HG02870 (cell line): Measurements from ENCODE around the gene CSHL1.
"Not testable (repeated sequence)": the region's sequence is repeated elsewhere in the genome, so short reads cannot be mapped to it uniquely, and the experiment has no call there.

Experiments
- ATAC-seq: cut with Tn5 transposase; IDR thresholded peaks from one replicate; pipeline ENCODE4 v1.9.1; 2021; ENCODE audit warnings: mild to moderate bottlenecking, moderate library complexity; ENCODE audit not compliant: unreplicated experiment

The CSHL1 gene

DNA sequence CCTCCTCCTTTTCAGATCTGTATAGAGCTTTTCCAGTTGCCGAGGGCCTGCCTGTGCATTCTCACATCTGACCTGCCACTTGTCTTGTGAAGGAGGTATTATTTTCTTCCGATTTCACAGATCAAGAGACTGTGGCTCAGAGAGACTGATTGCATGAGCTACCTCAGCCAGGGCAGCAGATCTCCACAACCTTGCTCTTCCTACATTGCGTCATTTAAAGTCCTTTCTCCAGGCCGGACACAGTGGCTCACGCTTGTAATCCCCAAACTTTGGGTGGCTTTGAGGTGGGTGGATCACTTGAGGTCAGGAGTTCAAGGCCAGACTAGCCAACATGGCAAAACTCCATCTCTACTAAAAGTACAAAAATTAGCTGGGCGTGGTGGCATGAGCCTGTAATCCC is 9.0 kb upstream of the CSHL1 start:
- ATAC-seq, result not testable (repeated sequence)

DNA sequence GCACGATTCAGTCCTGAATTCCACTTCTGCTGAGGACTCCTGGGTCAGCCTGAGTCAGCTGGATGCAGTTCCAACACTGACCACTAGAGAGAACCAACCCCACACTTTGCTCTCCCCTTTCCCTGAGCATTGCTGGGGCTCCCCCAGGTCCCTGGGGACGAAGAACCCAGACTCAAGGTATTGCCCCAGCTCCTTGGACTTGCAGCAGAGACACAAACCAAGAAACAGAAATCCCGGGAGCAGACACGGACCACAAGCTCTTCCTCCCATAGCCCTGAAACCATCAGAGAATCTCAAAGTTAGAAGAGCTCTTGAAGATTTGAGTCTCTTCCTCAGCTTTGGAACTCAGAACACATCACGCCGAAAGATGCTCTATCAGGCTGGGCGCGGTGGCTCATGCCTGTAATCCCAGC is 8.3 kb upstream of the CSHL1 start:
- no peak for ATAC-seq

DNA sequence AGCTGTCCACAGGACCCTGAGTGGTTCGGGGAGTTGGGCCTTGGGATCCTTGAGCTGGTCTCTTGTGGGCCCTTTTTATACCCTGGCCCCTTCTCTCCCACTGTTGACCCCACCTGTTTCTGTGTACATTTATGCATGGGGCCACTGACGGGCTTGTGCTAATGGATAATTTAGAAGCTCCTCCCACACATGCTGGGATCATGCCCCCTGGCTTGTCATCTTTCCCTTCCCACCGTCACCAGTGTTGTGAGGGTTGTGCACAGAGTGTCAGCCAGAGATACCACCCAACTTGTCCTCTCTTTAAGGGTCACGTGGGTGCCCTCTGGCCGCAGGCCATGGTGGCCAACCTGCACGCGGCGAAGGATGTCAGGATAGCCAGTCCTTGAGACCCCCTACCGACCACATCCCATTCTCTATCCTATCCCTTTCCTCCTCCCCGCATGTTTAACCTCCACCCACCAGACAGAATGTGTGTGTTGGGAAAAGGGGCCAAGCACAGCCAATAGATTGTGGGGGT is 7.8 kb upstream of the CSHL1 start, which contains the start of gene GH1:
Gene GH1, minus strand, starts transcription at position 51 of the 517 bp plus-strand sequence. CDS start 63 bp downstream, outside the sequence.
- ATAC-seq, result not testable (repeated sequence)

DNA sequence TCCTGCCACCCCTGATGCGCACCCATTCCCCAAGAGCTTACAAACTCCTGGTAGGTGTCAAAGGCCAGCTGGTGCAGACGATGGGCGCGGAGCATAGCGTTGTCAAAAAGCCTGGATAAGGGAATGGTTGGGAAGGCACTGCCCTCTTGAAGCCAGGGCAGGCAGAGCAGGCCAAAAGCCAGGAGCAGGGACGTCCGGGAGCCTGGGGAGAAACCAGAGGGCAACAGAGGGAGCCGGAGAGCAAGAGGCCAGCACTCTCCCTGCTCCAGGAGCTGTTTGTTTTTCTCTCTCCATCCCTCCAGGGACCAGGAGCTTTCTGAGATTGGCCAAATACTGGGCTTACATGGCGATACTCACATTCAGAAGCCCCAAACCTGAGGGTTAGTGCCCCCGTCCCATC is 7.2 kb upstream of the CSHL1 start:
- no peak for ATAC-seq

DNA sequence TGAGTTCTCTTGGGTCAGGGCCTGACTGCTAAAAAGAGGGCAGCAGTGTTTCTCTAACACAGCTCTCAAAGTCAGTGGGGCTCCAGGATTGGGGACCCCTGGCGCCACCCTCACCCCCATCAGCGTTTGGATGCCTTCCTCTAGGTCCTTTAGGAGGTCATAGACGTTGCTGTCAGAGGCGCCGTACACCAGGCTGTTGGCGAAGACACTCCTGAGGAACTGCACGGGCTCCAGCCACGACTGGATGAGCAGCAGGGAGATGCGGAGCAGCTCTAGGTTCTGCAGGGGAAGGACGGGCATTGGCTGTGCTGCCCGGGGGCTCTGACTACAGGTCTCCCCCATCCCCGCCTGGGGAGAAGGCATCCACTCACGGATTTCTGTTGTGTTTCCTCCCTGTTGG is 6.6 kb upstream of the CSHL1 start:
- no peak for ATAC-seq

DNA sequence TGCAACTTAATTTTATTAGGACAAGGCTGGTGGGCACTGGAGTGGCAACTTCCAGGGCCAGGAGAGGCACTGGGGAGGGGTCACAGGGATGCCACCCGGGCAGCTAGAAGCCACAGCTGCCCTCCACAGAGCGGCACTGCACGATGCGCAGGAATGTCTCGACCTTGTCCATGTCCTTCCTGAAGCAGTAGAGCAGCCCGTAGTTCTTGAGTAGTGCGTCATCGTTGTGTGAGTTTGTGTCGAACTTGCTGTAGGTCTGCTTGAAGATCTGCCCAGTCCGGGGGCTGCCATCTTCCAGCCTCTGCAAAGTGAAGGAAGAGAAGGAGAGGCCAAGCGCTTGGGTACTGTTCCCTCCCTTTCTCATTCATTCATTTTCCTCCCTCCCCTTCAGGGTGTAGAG is 6.1 kb upstream of the CSHL1 start:
- ATAC-seq, result not testable (repeated sequence)

DNA sequence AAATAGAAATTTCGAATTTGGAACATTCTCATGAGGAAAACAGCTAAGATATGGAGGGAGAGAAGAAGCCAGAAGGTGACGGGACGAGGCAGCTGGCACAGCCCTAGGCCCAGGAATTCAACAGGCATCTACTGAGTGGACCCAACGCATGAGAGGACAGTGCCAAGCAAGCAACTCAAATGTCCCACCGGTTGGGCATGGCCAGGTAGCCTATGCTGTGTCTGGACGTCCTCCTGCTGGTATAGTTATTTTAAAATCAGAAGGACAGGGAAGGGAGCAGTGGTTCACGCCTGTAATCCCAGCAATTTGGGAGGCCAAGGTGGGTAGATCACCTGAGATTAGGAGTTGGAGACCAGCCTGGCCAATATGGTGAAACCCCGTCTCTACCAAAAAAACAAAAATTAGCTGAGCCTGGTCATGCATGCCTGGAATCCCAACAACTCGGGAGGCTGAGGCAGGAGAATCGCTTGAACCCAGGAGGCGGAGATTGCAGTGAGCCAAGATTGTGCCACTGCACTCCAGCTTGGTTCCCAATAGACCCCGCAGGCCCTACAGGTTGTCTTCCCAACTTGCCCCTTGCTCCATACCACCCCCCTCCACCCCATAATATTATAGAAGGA is 5.6 kb upstream of the CSHL1 start:
- ATAC-seq, result no peak

DNA sequence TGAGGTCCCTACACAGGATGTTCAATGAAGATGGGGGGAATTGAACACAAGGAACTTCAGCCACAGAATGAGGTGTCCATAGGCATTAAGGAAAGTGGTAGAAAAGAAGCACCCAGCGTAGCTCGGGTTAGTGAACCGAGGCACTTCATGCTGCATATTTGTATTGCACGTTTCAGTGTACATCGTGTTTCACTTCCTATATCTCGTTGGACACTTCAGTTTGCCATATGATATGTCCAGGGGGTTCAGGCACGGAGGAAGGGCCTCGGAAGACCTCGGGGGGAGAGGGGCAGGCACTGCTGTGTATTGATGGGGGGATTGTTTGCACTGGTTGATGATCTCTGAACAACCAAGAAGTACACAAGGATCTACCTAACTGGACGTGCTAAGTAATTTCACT is 4.7 kb upstream of the CSHL1 start:
- not testable (repeated sequence) for ATAC-seq

DNA sequence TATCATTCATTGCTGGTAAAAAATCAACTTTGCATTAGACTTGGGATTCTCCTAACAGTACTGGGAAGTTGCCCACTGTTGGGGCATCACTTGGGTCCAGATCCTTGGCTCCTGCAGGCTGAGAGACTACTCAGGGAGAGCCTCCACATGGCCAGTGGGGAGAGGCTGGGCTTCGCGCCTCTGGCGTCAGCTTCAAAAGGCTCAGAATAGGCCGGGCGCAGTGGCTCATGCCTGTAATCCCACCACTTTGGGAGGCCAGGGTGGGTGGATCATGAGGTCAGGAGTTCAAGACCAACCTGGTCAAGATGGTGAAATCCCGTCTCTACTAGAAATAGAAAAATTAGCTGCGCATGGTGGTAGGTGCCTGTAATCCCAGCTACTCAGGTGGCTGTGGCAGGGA is 3.4 kb upstream of the CSHL1 start:
- ATAC-seq, result no peak

DNA sequence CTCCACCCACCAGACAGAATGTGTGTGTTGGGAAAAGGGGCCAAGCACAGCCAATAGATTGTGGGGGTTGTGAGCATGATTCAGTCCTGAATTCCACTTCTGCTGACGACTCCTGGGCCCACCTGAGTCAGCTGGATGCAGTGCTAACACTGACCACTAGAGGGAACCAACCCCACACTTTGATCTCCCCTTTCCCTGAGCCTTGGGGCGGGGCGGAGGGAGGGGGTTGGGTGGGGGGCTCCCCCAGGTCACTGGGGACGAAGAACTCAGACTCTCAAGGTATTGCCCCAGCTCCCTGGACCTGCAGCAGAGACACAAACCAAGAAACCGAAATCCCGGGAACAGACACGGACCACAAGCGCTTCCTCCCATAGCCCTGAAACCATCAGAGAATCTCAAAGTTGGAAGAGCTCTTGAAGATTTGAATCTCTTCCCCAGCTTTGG is 621 bp upstream of the CSHL1 start:
- ATAC-seq, result no peak

DNA sequence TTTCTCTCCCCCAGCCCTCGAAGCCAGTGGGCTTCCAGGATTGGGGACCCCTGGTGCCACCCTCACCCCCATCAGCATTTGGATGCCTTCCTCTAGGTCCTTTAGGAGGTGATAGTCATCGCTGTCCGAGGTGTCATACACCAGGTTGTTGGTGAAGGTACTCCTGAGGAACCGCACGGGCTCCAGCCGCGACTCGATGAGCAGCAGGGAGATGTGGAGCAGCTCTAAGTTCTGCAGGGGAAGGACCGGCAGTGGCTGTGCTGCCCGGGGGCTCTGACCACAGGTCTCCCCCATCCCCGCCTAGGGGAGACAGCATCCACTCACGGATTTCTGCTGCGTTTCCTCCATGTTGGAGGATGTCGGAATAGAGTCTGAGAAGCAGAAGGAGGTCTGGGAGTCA is 962 bp downstream of the CSHL1 start:
- ATAC-seq, result no peak

DNA sequence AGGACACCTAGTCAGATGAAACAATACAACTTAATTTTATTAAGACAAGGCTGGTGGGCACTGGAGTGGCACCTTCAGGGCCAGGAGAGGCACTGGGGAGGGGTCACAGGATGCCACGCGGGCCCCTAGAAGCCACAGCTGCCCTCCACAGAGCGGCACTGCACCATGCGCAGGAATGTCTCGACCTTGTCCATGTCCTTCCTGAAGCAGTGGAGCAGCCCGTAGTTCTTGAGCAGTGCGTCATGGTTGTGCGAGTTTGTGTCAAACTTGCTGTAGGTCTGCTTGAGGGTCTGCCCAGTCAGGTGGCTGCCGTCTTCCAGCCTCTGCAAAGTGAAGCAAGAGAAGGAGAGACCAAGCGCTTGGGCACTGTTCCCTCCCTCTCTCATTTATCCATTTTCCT is 1.5 kb downstream of the CSHL1 start:
- not testable (repeated sequence) for ATAC-seq

DNA sequence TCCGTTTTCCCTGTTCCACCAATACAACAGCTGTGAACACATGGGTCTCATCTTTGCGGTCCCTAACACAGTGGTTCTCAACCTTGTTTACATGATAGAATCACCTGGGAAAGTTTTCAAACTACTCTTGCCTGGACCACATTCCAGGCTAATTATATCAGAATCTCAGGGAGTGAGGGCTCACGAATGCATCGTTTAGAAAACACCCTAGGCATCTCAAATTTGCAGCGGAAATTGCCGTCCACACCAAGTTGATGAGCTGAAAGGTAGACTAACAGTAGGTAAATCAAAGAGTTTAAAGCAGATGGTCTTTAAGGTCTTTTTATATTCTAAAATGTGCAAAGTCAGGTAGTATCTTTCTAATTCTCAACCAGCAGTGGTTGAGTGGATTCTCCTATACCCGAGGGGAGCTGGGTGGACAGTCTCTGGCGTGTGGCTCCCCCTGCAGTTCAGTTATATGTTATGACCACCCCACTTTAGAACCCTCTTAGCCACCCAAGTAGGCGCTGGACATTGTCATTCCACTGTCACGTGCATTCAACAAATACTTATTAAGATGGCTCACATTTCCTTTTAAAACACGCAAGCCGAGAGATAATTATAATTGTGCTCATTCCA is 3.8 kb downstream of the CSHL1 start:
- ATAC-seq, result not testable (repeated sequence)

DNA sequence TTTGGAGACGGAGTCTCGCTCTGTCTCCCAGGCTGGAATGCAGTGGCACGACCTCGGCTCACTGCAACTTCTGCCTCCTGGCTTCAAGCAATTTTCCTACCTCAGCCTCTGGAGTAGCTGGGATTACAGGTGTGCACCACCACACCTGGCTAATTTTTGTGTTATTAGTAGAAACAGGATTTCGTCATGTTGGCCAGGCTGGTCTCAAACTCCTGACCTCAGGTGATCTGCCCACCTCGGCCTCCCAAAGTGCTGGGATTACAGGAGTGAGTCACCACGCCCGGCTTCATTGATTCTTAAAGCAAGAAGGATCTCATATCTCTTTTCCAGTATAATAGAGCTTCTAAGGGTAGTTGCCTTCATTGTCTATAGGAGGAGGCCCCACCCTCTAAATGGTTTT is 6.3 kb downstream of the CSHL1 start:
- not testable (repeated sequence) for ATAC-seq

DNA sequence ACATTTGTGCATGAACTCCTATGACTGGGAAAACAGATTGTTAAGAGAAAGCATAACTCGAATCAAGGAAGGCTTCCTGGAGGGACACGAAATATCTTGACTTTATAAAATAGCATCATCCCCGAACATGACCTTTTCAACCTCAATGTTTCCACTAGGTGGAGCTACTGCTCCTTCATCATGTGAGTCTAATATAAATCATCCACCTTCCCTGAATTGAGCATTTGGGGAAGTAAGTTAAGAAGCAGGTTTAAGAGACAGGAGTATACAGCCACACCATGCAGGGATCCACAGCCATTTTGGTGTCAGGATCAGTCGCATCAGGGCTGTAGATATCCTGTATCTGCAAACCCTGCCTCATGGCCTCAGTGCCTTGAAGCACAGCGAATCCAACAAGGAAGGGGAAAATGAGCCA is 7.3 kb downstream of the CSHL1 start:
- not testable (repeated sequence) for ATAC-seq

DNA sequence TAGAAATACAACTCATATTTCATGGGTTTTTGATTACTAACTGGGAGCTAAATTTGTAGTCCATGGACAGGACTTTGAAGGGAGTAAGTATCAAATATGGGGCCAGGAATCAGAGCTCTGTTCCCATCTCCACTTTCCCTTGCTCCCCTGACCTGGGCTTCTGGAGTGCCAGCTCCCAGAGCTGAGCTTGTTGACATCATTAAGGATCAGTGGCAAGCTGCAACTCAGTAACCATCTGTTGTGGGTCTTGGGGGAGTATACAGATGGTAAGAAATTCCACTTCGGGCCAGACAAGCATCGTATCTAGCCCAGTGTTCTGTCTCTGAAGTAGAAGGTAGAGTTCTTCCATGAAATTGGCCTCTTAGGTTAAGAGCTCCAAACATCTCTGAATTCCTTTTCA is 9.1 kb downstream of the CSHL1 start:
- ATAC-seq, result not testable (repeated sequence)

DNA sequence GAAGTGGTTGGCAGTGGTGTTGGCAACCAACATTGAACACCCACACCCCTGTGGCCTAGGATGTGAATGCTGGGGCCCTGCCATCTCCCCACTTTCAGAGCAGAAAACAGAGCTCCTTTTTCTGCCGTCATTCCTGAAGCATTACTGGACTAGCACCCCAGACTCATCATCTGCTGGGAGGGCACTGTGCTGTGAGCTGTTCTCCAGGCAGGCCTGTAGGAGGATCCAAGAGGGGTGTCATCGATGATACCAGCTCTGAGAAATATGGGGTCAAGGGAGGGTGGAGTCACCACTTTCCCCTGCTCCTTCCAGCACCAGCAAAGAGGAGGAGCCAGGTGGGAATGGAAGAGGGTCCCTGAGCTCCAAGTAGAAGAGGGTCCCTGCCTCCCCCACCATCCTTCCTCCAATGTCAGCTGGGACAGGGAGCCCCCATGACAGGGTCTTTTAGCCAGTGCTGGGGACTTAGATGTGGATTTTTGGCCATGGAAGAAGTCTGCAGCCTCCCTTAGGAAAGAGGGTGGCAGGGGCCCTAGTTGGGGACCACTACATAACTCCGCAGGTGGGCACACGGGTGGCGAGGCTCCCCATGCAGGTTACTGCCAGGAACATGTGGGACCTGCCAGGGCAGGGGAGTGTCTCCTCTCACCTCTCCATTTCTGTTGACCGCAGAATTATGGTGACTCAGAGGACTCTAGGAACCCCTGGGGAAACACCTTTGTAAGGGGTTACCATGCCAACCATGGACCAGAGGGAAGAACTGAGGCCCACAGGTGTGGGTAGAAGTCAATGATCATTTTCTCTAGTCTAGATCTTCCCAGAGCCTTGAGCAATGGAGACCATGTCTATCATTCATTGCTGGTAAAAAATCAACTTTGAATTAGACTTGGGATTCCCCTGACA is 11.9 kb downstream of the CSHL1 start:
- not testable (repeated sequence) for ATAC-seq

DNA sequence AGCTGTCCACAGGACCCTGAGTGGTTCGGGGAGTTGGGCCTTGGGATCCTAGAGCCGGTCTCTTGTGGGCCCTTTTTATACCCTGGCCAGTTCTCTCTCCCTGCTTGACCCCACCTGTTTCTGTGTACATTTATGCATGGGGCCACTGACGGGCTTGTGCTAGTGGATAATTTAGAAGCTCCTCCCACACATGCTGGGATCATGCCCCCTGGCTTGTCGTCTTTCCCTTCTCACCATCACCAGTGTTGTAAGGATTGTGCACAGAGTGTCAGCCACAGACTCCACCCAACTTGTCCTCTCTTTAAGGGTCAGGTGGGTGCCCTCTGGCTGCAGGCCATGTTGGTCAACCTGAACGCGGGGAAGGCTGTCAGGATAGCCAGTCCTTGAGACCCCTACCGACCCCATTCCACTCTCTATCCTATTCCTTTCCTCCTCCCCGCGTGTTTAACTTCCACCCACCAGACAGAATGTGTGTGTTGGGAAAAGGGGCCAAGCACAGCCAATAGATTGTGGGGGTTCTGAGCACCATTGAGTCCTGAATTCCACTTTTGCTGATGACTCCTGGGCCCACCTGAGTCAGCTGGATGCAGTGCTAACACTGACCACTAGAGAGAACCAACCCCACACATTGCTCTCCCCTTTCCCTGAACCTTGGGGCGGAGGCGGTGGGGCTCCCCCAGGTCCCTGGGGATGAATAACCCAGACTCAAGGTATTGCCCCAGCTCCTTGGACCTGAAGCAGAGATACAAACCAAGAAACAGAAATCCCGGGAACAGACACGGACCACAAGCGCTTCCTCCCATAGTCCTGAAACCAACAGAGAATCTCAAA is 14.3 kb downstream of the CSHL1 start, which contains the start of gene CSH1:
Gene CSH1, minus strand, starts transcription at position 51 of the 831 bp plus-strand sequence. CDS start 63 bp downstream, outside the sequence.
- ATAC-seq, result not testable (repeated sequence)

DNA sequence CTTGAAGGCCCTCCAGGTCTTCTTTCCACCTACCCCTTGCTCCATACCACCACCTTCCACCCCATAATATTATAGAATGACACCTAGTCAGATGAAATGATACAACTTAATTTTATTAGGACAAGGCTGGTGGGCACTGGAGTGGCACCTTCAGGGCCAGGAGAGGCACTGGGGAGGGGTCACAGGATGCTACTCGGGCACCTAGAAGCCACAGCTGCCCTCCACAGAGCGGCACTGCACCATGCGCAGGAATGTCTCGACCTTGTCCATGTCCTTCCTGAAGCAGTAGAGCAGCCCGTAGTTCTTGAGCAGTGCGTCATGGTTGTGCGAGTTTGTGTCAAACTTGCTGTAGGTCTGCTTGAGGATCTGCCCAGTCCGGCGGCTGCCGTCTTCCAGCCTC is 16.2 kb downstream of the CSHL1 start:
- not testable (repeated sequence) for ATAC-seq

DNA sequence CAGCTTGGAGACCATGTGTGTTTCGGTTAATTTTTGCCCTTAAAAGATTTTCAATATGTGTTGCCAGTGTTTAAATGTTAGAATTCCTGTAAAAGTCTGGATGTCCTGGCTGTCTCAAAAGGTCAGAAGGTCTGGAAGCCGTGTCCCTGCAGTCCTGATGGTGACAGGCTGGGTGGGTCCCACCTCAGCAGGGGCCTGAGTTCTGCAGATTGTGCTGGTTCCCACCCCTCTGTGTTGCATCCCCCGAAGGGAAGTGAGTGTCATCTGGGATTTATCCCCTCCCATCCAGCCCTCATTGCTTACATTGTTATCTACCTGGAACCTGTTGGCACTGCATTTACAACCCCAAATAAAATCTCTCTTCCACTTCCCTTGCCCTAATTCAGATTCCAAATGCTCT is 17.0 kb downstream of the CSHL1 start:
- ATAC-seq, result not testable (repeated sequence)
